AG09319 (cell line): ENCODE data around the gene FAM120B.

ENCODE experiments used
- DNase-seq: peaks from one replicate; pipeline ENCODE4 v3.0.0-alpha.2; 2010; ENCODE audit warnings: low read depth; ENCODE audit errors: extremely low read depth
- TF ChIP-seq, protein P1 (sequence below): IDR thresholded peaks from 2 replicates; pipeline ENCODE4 v1.5.1; 2011; ENCODE audit warnings: low read depth, mild to moderate bottlenecking, inconsistent platforms, low read length, moderate library complexity

FAM120B gene

DNA sequence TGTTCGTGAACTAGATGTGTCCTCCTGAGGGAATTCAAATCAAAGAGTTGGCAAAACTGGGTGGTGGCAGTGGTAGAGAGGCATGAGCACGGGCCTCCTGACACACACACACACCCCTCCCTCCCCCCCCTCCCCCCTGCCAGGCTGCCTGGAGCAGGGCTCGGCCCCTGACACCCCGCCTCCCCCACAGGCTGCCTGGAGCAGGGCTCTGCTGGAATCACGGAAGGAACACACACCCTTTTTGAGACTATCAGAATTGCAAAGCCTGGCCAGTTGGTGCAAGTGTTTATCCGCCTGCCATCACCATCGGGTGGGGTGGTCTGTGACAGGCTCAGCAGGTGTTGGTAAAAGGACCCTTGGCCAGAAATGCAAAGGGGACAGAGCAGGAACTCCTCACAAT is 59.0 kb downstream of the FAM120B start:
- TF ChIP-seq, protein P1, sequence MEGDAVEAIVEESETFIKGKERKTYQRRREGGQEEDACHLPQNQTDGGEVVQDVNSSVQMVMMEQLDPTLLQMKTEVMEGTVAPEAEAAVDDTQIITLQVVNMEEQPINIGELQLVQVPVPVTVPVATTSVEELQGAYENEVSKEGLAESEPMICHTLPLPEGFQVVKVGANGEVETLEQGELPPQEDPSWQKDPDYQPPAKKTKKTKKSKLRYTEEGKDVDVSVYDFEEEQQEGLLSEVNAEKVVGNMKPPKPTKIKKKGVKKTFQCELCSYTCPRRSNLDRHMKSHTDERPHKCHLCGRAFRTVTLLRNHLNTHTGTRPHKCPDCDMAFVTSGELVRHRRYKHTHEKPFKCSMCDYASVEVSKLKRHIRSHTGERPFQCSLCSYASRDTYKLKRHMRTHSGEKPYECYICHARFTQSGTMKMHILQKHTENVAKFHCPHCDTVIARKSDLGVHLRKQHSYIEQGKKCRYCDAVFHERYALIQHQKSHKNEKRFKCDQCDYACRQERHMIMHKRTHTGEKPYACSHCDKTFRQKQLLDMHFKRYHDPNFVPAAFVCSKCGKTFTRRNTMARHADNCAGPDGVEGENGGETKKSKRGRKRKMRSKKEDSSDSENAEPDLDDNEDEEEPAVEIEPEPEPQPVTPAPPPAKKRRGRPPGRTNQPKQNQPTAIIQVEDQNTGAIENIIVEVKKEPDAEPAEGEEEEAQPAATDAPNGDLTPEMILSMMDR = no peak
- DNase-seq = no peak

DNA sequence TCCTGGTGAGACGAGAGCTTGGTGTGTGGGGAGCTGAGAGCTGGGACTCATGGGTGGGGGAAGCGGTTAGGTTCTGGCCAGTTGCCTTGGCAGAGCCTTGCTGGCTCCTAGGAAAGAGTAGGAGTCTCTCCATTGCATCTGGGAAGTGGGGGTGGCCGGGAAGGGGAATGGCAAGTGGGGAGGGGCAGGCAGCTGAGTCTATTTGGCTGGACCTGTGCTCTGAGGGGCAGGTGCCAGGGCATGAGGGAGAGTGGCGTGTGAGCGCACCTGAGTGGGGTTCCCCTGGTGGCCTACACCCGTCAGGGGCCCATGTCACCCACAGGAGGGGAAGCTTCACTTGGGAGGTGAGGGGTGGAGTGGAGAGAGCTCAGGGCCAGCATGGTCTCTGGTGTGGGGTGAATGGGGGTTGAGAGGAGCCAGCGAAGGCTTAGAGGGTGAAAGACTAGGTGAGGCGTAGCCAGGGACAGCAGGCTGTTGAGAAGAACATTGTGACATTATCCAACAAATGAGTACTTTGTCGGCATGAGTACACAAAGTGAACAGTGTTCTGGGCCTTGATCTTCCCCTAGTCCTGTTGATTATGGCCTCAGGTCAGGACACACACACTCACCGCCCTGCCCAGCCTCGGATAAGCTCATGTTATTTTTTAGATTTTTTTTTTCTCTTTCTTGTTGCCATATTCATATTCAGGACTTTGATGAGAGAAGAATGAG is 59.8 kb downstream of the FAM120B start:
- DNase-seq = no peak
- TF ChIP-seq, protein P1 = no peak

DNA sequence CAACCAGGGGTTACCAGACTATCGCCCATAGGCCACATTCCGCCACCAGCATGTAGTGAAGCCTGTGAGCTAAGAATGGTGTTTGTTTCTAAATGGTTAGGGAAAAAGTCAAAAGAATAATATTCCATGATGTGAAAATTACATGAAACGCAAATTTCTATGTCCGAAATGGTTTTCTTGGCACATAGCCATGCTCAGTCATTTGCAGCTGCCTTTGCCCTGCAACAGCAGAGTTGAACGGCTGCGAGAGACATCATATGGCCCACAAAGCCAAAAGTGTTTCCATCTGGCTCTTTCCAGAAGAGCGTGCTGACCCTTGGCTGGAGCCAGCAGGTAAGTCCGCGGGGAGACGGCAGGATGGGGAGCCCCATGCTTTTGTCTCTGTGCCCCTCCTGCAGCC is 60.7 kb downstream of the FAM120B start:
- no peak for DNase-seq
- TF ChIP-seq, protein P1 = no peak

DNA sequence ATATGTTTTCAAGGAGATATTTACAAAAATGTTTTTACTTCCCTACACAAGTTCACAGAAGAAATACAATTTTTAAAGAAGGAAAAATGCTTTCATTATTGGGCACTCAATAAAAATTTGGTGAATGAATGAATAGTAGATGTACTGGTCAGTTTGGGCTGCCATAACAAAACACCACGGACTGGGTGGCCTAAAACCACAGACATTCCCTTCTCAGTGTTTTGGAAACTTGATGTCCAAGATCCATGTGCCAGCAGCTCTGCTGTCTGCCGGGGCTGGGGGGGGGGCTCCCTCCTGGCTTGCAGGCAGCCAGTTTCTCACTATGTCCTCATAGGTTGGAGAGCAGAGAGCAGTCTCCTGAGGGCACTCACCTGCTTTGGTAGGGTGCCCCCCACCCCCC is 62.0 kb downstream of the FAM120B start:
- no peak for DNase-seq
- TF ChIP-seq, protein P1 = no peak

DNA sequence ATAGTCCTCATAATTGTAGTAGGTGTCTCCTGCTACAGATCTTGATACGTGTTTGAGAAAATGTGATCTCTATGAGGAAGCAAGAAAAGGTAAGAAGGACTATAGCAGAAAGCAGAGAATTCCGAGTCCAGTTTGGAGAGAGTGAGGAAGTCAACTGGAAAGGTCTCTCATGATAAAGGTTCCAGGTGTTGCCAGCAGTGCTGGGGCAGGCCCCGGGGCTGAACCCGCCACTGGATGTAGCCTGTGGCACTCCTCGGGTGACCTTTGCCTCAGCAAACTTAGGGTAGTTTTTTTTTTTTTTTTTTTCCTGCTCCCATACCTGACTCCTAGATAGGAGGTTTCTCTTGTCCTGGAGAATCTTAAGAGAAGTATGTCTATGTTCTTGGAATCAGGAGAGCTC is 62.8 kb downstream of the FAM120B start:
- TF ChIP-seq, protein P1 = no peak
- DNase-seq = no peak

DNA sequence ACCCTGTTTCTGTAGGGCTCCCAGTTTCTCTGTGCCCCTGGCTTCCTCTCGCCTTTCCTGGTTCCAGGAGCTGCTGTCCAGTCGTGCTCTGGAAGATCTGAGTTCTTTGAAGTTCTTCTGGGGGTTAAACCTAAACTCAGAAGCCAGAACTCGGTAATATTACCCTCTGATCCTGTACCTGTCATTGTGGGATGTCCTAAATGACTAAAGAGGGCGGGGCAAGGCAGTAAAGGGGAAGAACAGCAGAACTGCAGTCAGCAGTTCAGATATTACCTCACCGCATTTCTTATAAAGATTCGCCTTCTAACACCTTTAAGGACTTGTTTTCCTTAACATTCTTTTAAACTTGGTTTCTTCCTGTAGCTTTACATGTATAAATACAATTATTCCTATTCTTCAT is 63.9 kb downstream of the FAM120B start:
- TF ChIP-seq, protein P1 = no peak

DNA sequence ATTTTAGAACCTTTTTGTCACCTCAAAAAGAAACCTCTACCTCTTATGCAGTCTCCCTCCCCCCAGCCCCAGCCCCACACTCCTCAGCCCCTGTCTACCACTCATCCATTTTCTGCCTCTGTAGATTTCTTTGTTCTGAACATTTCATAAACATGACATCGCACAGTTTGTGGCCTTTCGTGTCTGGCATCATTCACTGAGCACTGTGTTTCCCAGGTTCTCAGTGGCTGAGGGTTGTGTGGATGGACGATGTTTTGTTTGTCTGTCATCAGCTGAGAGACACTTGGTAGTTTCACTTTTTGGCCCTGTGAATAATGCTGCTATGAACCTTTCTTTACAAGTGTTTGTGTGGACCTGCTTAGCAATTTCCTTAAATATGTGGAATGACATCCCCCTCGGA is 64.5 kb downstream of the FAM120B start:
- DNase-seq = no peak

More for the DNA sequence above, 63.9 kb downstream of the FAM120B start:
- no peak for DNase-seq

More for the DNA sequence above, 64.5 kb downstream of the FAM120B start:
- TF ChIP-seq, protein P1 = no peak
